B cell (primary cell): ENCODE data around the gene ARHGAP26. TPM values are rescaled to one million over a fixed set of nuclear protein-coding genes. Genes with fewer than 3 reads are reported as not detected.

Experiments
- ATAC-seq: fragments of 200-7000 bp; cut with Tn5 transposase; one replicate; pipeline ENCODE4 v1.10.0; 2021; ENCODE audit warnings: low read depth, mild to moderate bottlenecking, moderate number of reproducible peaks, moderate library complexity
- CTCF ChIA-PET: fragments of 350-600 bp; sonication (Branson Sonifier 250); formaldehyde crosslinking; loops from one replicate; lab custom pipeline; 2021; ENCODE audit warnings: antibody characterized with exemption, inconsistent platforms; lab: Charles Lee
- POLR2A ChIA-PET: fragments of 350-600 bp; sonication (Branson Sonifier 250); formaldehyde crosslinking; loops from one replicate; lab custom pipeline; 2021; ENCODE audit warnings: antibody characterized with exemption; lab: Charles Lee
- DNase-seq: peaks from one replicate; pipeline ENCODE4 v3.0.0; 2013
- H2AFZ ChIP-seq: 2 replicates; pipeline ENCODE4 v1.6.1; 2012; ENCODE audit warnings: mild to moderate bottlenecking, low read depth, low read length; ENCODE audit not compliant: insufficient read depth, poor library complexity, severe bottlenecking
- H3K27ac ChIP-seq, 2 donors: 1 replicate in 1 of 2; 2 replicates in 1 of 2; pipeline ENCODE4 v1.5.1; 2012 to 2013; ENCODE audit warnings: low read length in 2 of 2, mild to moderate bottlenecking in 2 of 2, moderate library complexity in 1 of 2
- H3K27me3 ChIP-seq, 4 experiments: fragments of 200-600 bp in 1 of 4; sonication (generic) in 1 of 4; replicated peaks in 1 of 4; 1 replicate in 2 of 4; 2 replicates in 2 of 4; pipeline versions ENCODE4 v1.6.1 to v1.7.0; 2013 to 2016; ENCODE audit warnings: low read length in 3 of 4, mild to moderate bottlenecking in 2 of 4, mixed read lengths in 1 of 4, moderate library complexity in 1 of 4; ENCODE audit not compliant: insufficient read depth in 4 of 4, control insufficient read depth in 3 of 4; ENCODE audit errors: control extremely low read depth in 1 of 4
- H3K36me3 ChIP-seq, 2 experiments: replicated peaks in 1 of 2; 1 replicate in 1 of 2; 2 replicates in 1 of 2; pipeline versions ENCODE4 v1.6.1 to v1.7.1; 2013; ENCODE audit warnings: low read length in 1 of 2; ENCODE audit not compliant: insufficient read depth in 2 of 2, control insufficient read depth in 1 of 2; ENCODE audit errors: control extremely low read depth in 1 of 2, extremely low read depth in 1 of 2
- H3K4me1 ChIP-seq, 2 donors: fragments of 200-600 bp in 1 of 2; sonication (generic) in 1 of 2; 1 replicate in 1 of 2; 2 replicates in 1 of 2; pipeline versions ENCODE4 v1.5.1 to v1.6.1; 2013 to 2017; ENCODE audit warnings: low read length in 2 of 2; ENCODE audit not compliant: control insufficient read depth in 2 of 2, insufficient read depth in 2 of 2
- H3K4me2 ChIP-seq: replicated peaks from 2 replicates; pipeline ENCODE3; 2012; ENCODE audit warnings: mild to moderate bottlenecking, low read depth, low read length; ENCODE audit not compliant: poor library complexity, severe bottlenecking
- H3K4me3 ChIP-seq, 5 experiments: fragments of 200-600 bp in 1 of 5; sonication (generic) in 1 of 5; 1 replicate in 3 of 5; 2 replicates in 2 of 5; pipeline versions ENCODE4 v1.5.1 to v1.7.0; 2011 to 2016; ENCODE audit warnings: low read length in 4 of 5, mild to moderate bottlenecking in 4 of 5, low read depth in 2 of 5, control low read depth in 1 of 5, moderate library complexity in 1 of 5; ENCODE audit not compliant: insufficient read depth in 1 of 5; ENCODE audit errors: control extremely low read depth in 1 of 5, extremely low read depth in 1 of 5
- H3K79me2 ChIP-seq: fragments of 200-600 bp; sonication (generic); one replicate; pipeline ENCODE4 v1.6.0; 2016; ENCODE audit warnings: low read length; ENCODE audit not compliant: control insufficient read depth, insufficient read depth
- H3K9ac ChIP-seq: fragments of 200-600 bp; sonication (generic); 2 replicates; pipeline ENCODE4 v1.6.1; 2017; ENCODE audit warnings: mild to moderate bottlenecking, low read length, moderate library complexity
- H3K9me3 ChIP-seq, 3 donors: one replicate each; pipeline versions ENCODE4 v1.6.1 to v1.7.1; 2013; ENCODE audit warnings: low read length in 2 of 3; ENCODE audit not compliant: control insufficient read depth in 2 of 3, insufficient read depth in 1 of 3; ENCODE audit errors: control extremely low read depth in 1 of 3
- H4K20me1 ChIP-seq: 2 replicates; pipeline ENCODE4 v1.6.0; 2012; ENCODE audit warnings: mild to moderate bottlenecking, low read length; ENCODE audit not compliant: insufficient read depth, control insufficient read depth, poor library complexity, severe bottlenecking
- H3K27ac Mint-ChIP-seq: one replicate; pipeline ENCODE4 v1.8.0; 2021; ENCODE audit warnings: mixed read lengths
- H3K27me3 Mint-ChIP-seq: one replicate; pipeline ENCODE4 v1.8.0; 2021; ENCODE audit warnings: mixed read lengths
- H3K4me1 Mint-ChIP-seq: one replicate; pipeline ENCODE4 v1.8.0; 2021; ENCODE audit warnings: mixed read lengths
- H3K4me3 Mint-ChIP-seq: one replicate; pipeline ENCODE4 v1.8.0; 2021; ENCODE audit warnings: mixed read lengths
- H3K9me3 Mint-ChIP-seq: one replicate; pipeline ENCODE4 v1.8.0; 2022; ENCODE audit warnings: mixed read lengths; ENCODE audit not compliant: insufficient read depth
- CTCF ChIP-seq: fragments of 200-600 bp; IDR thresholded peaks from one replicate; pipeline ENCODE4 v1.8.0; 2022; ENCODE audit warnings: antibody characterized with exemption, mild to moderate bottlenecking
- EZH2 ChIP-seq: IDR thresholded peaks from 2 replicates; pipeline ENCODE4 v1.6.1; 2012; ENCODE audit warnings: borderline replicate concordance, low read depth, mild to moderate bottlenecking, moderate library complexity, low read length; ENCODE audit not compliant: insufficient read depth, poor library complexity, severe bottlenecking
- WGBS: methylation state at CpG from one replicate; pipeline ENCODE4 v1.1.5; 2013; ENCODE audit warnings: missing lambda C conversion rate; ENCODE audit not compliant: insufficient coverage; 5-methylcytosine and 5-hydroxymethylcytosine counted together
- intact Hi-C: fragments of 100-400 bp; cut with micrococcal nuclease; formaldehyde crosslinking; loops from one replicate; pipeline ENCODE4 v1.10.0; 2022
- polyA plus RNA-seq: library from polyadenylated mRNA; depleted of rRNA; stranded (reverse); fragments of >200 nt; gene quantifications from 2 replicates; pipeline ENCODE4 v1.2.3, GENCODE V29; 2012
- total RNA-seq, 2 donors: library from RNA; stranded (reverse); fragments of 120-200 nt in 1 of 2; gene quantifications; 1 replicate in 1 of 2; 2 replicates in 1 of 2; pipeline versions ENCODE4 v1.2.3 to v1.2.4, GENCODE V29; 2013 to 2022

The ARHGAP26 gene
- total and polyA plus RNA-seq, 2 donors (not counting 1 experiment from before 2014, with no cell fraction given) = 1.8 to 22.5 TPM

GRCh38 chr5:142823806-142824205 lies 53.6 kb downstream of the ARHGAP26 start:
- Mint-ChIP-seq H3K4me3 (no peak overlapping the region), H3K27me3 (no peaks in the 10 kb centered on the region), H3K9me3 (no peaks in the 10 kb centered on the region), H3K27ac (no peak overlapping the region), H3K4me1 (peaks cover 2% of the 10 kb centered on the region)
- H2AFZ ChIP-seq = no peak overlapping the region
- TF ChIP-seq EZH2 = no peak
- no peak for TF ChIP-seq CTCF
- intact Hi-C loops = no loop called here
- no peaks in the 10 kb centered on the region for H3K9me3 ChIP-seq
- POLR2A ChIA-PET = no interaction called here
- CTCF ChIA-PET = interaction anchor here (0.8 to 2.5 kb wide), 3 partner anchors 43 to 76 kb away, joined by 3 to 5 read pairs (median 4); no protein-coding TSS in a partner anchor
- 90% methylated on average over 3 of the region's 5 CpGs for WGBS
- no peak for DNase-seq
- H3K27me3 ChIP-seq = no peaks in the 10 kb centered on the region
- H3K36me3 ChIP-seq = no peaks in the 10 kb centered on the region
- H3K4me2 ChIP-seq = no peak overlapping the region
- no peak for ATAC-seq
- peaks cover 8% of the 10 kb centered on the region for H3K79me2 ChIP-seq
- H3K9ac ChIP-seq = no peak overlapping the region
- no peak overlapping the region for H3K4me3 ChIP-seq
- peaks cover 0 to 2% of the 10 kb centered on the region in 2 donors for H3K4me1 ChIP-seq
- H3K27ac ChIP-seq = no peak overlapping the region
- H4K20me1 ChIP-seq = no peaks in the 10 kb centered on the region

GRCh38 chr5:142824391-142824790 lies 54.2 kb downstream of the ARHGAP26 start:
- H3K79me2 ChIP-seq = peaks cover 8% of the 10 kb centered on the region
- H3K4me3 Mint-ChIP-seq = no peak overlapping the region

More at GRCh38 chr5:142824391-142824790, 54.2 kb downstream of the ARHGAP26 start:
- Histone ChIP-seq H3K9ac (no peak overlapping the region), H3K4me1 (peaks cover 0 to 2% of the 10 kb centered on the region in 2 donors), H3K4me2 (no peak overlapping the region), H3K36me3 (no peaks in the 10 kb centered on the region), H3K9me3 (no peaks in the 10 kb centered on the region), H4K20me1 (no peaks in the 10 kb centered on the region), H3K27me3 (no peaks in the 10 kb centered on the region), H2AFZ (no peak overlapping the region), H3K27ac (no peak overlapping the region), H3K4me3 (no peak overlapping the region)
- DNase-seq (no peak), ATAC-seq (no peak)
- H3K4me1 Mint-ChIP-seq = peaks cover 2% of the 10 kb centered on the region
- H3K27me3 Mint-ChIP-seq = no peaks in the 10 kb centered on the region
- WGBS = 100% methylated on average over 1 of the region's 2 CpGs
- no peaks in the 10 kb centered on the region for H3K9me3 Mint-ChIP-seq
- intact Hi-C loops = no loop called here
- no peak overlapping the region for H3K27ac Mint-ChIP-seq
- CTCF ChIA-PET = interaction anchor here (0.6 to 2.5 kb wide), 4 partner anchors 24 to 76 kb away, joined by 3 to 5 read pairs (median 4); no protein-coding TSS in a partner anchor
- POLR2A ChIA-PET = no interaction called here
- no peak for TF ChIP-seq CTCF
- TF ChIP-seq EZH2 = no peak
